Measurements from ENCODE around the gene VPS33B. TPM values are rescaled to one million over a fixed set of nuclear protein-coding genes. Genes with fewer than 3 reads are reported as not detected.

VPS33B gene
- total RNA-seq, 1 experiment from 2014 or later, result 16.3 TPM

GRCh38 chr15:91021516-91022074 is 799 bp downstream of the VPS33B start:
- no peak overlapping the region for H4K5ac ChIP-seq (ENCODE audit: insufficient read length, low read depth, low read length)
- H3K4ac ChIP-seq (ENCODE audit: low read depth, low read length), result no peak overlapping the region
- no peak overlapping the region for H3K27ac ChIP-seq (ENCODE audit: insufficient read length, low read depth, low read length)
- Mint-ChIP-seq H3K4me1 (peaks cover 16% of the 10 kb centered on the region in 2 experiments), H3K27me3 (ENCODE audit: low read depth) (no peaks in the 10 kb centered on the region), H3K9me3 (no peaks in the 10 kb centered on the region), H3K36me3 (ENCODE audit: insufficient read depth in 1 of 3, low read depth in 3 of 3) (peaks cover 5 to 7% (median 5%) of the 10 kb centered on the region in 3 experiments; a peak in 4 of 7 replicates), H3K4me3 (peak overlapping the region; percentile 93 to 96), H3K27ac (peak overlapping the region in 2 of 3 experiments; percentile 95; a peak in 3 of 7 replicates)
- peaks cover 6% of the 10 kb centered on the region; the same call in 1 of the 2 replicates for H3K4me1 ChIP-seq (ENCODE audit: insufficient read depth, low read length)
- no peaks in the 10 kb centered on the region for H3K27me3 ChIP-seq (ENCODE audit: insufficient read depth, low read length)
- no peak overlapping the region for H2AFZ ChIP-seq (ENCODE audit: low read length)
- no CpG with 5 or more reads among the region's 4 CpGs for WGBS (ENCODE audit: extremely low coverage, insufficient read length, low lambda C conversion rate)
- H3K4me2 ChIP-seq (ENCODE audit: insufficient read depth, insufficient read length, low read length), result peak overlapping the region; percentile 96
- no peak overlapping the region for H3K18ac ChIP-seq (ENCODE audit: insufficient read length, low read depth, low read length)
- no peak overlapping the region for H4K91ac ChIP-seq (ENCODE audit: insufficient read length, low read depth, low read length)
- H3K79me2 ChIP-seq (ENCODE audit: insufficient read depth, low read length), result no peaks in the 10 kb centered on the region; the same call in 1 of the 2 replicates
- no peak overlapping the region for H2BK5ac ChIP-seq (ENCODE audit: insufficient read length, low read length)
- H2AK5ac ChIP-seq (ENCODE audit: insufficient read length, low read length), result no peak overlapping the region
- H3T11ph ChIP-seq (ENCODE audit: low read length), result no peak overlapping the region
- no peak overlapping the region for H2BK12ac ChIP-seq (ENCODE audit: insufficient read length, low read depth, low read length)
- no peak overlapping the region for H2BK120ac ChIP-seq (ENCODE audit: low read depth, low read length, poor library complexity, severe bottlenecking)
- no peaks in the 10 kb centered on the region for H3K79me1 ChIP-seq (ENCODE audit: insufficient read depth, low read depth, low read length, poor library complexity, severe bottlenecking)
- H4K20me1 ChIP-seq (ENCODE audit: control insufficient read depth, insufficient read depth, insufficient read length), result no peaks in the 10 kb centered on the region
- H3K56ac ChIP-seq (ENCODE audit: insufficient read length, low read depth, low read length), result no peak overlapping the region
- peak overlapping the region; percentile 77 for H3K9ac ChIP-seq (ENCODE audit: extremely low read depth, insufficient read length, low read length)
- H2BK15ac ChIP-seq (ENCODE audit: low read depth, low read length), result no peak overlapping the region
- TF ChIP-seq, protein P1, sequence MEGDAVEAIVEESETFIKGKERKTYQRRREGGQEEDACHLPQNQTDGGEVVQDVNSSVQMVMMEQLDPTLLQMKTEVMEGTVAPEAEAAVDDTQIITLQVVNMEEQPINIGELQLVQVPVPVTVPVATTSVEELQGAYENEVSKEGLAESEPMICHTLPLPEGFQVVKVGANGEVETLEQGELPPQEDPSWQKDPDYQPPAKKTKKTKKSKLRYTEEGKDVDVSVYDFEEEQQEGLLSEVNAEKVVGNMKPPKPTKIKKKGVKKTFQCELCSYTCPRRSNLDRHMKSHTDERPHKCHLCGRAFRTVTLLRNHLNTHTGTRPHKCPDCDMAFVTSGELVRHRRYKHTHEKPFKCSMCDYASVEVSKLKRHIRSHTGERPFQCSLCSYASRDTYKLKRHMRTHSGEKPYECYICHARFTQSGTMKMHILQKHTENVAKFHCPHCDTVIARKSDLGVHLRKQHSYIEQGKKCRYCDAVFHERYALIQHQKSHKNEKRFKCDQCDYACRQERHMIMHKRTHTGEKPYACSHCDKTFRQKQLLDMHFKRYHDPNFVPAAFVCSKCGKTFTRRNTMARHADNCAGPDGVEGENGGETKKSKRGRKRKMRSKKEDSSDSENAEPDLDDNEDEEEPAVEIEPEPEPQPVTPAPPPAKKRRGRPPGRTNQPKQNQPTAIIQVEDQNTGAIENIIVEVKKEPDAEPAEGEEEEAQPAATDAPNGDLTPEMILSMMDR (conservative IDR thresholded peaks at IDR 0.05), result no peak
- no peak overlapping the region for H3K23ac ChIP-seq (ENCODE audit: insufficient read length, low read depth, low read length)
- no peak for DNase-seq
- H3K23me2 ChIP-seq (ENCODE audit: insufficient read length, low read depth, low read length, poor library complexity, severe bottlenecking), result peaks cover 11% of the 10 kb centered on the region
- no peaks in the 10 kb centered on the region for H3K9me3 ChIP-seq (ENCODE audit: control insufficient read depth, low read depth, low read length)
- no peak overlapping the region for H4K8ac ChIP-seq (replicated peaks; ENCODE audit: insufficient read length, low read depth, low read length)
- H3K14ac ChIP-seq (ENCODE audit: insufficient read depth, low read length), result peak overlapping the region; percentile 50; the same call in 1 of the 2 replicates
- no peak overlapping the region for H2BK20ac ChIP-seq (ENCODE audit: low read depth, low read length, poor library complexity, severe bottlenecking)

All from H9 (cell line).